ENCODE results near the gene FNTB. TPM values are rescaled to one million over a fixed set of nuclear protein-coding genes. Genes with fewer than 3 reads are reported as not detected.

FNTB gene
- total and polyA plus RNA-seq, 2 of the 13 experiments (the other 11 are each of a cell fraction or from before 2014, with no cell fraction given), result 23.6 to 28.5 TPM

- no peak overlapping the region for H3K9ac ChIP-seq (ENCODE audit: insufficient read depth, low read depth, low read length)
- ChIA-PET CTCF (ENCODE audit: low intra/inter-chr PET ratio, low total read pairs) (no interaction called here), POLR2A (interaction anchor here (3.6 kb wide), 1 partner anchor 8 kb away, joined by 9 read pairs; the partner anchor contains the start of gene FNTB)
- 96% methylated on average over 2 of the region's 2 CpGs for WGBS (ENCODE audit: low lambda C conversion rate)
- peaks cover 62% of the 10 kb centered on the region for H3K4me1 ChIP-seq (ENCODE audit: insufficient read depth, low read length)
- peaks cover 0 to 3% of the 10 kb centered on the region in 2 experiments; a peak in 2 of 5 replicates for H3K36me3 ChIP-seq (replicated peaks in 1 of 2; ENCODE audit: control insufficient read depth in 1 of 2, insufficient read depth in 2 of 2, low read length in 2 of 2)
- no peaks in the 10 kb centered on the region for H4K20me1 ChIP-seq (ENCODE audit: insufficient read depth, low read length)
- peaks cover 68% of the 10 kb centered on the region for H3K79me2 ChIP-seq (ENCODE audit: insufficient read depth, low read length)
- no peak overlapping the region for H3K4me2 ChIP-seq (ENCODE audit: low read depth, low read length)
- TF ChIP-seq ZNF576 (CRISPR knock-in tag; IDR thresholded peaks at IDR 0.05), result no peak
- intact Hi-C loops (cut with micrococcal nuclease; ENCODE audit: unreplicated experiment) (no loop called here), in situ Hi-C loops (cut with HindIII; ENCODE audit: extremely low pct_ligation_motif_present, low pct_unique_long_range_greater_than_20kb) (no loop called here)
- no TSS peak for BruUV-seq (replicated peaks)
- DNase-seq (ENCODE audit: low spot score), result no peak
- H3K27ac ChIP-seq (ENCODE audit: extremely low read length, insufficient read depth, low read length), result no peak overlapping the region
- no peaks in the 10 kb centered on the region for H3K9me3 ChIP-seq (ENCODE audit: low read length)
- H3K4me3 ChIP-seq (replicated peaks in 1 of 3; ENCODE audit: insufficient read depth in 1 of 3, low read depth in 2 of 3, low read length in 3 of 3), result no peak overlapping the region
- no peak overlapping the region for H2AFZ ChIP-seq (ENCODE audit: low read length)
- H3K27me3 ChIP-seq (ENCODE audit: control insufficient read depth in 1 of 2, insufficient read depth in 2 of 2, low read length in 2 of 2), result no peaks in the 10 kb centered on the region
- FAIRE-seq, result no peak
- no peak for ATAC-seq
Measured at GRCh38 chr14:64994540-64994939, 7.8 kb downstream of the FNTB start.

GRCh38 chr14:64995291-64995690, 8.6 kb downstream of the FNTB start:
- no peak overlapping the region for H2AFZ ChIP-seq (ENCODE audit: low read length)
- BruUV-seq (replicated peaks), result no TSS peak
- no peaks in the 10 kb centered on the region for H3K27me3 ChIP-seq (ENCODE audit: control insufficient read depth in 1 of 2, insufficient read depth in 2 of 2, low read length in 2 of 2)
- H3K79me2 ChIP-seq (ENCODE audit: insufficient read depth, low read length), result peaks cover 67% of the 10 kb centered on the region
- TF ChIP-seq ZFP36L2 (CRISPR knock-in tag; IDR thresholded peaks at IDR 0.05) (no peak), MYC (CRISPR knock-in tag; IDR thresholded peaks at IDR 0.05; ENCODE audit: borderline replicate concordance) (no peak), ZNF629 (CRISPR knock-in tag; conservative IDR thresholded peaks at IDR 0.05) (no peak), ZNF503 (CRISPR knock-in tag; IDR thresholded peaks at IDR 0.05) (no peak), GATAD2A (CRISPR knock-in tag; IDR thresholded peaks at IDR 0.05) (no peak), HMG20A (CRISPR knock-in tag; IDR thresholded peaks at IDR 0.05; ENCODE audit: borderline replicate concordance) (no peak)
- FAIRE-seq, result no peak
- 95% methylated on average over 3 of the region's 3 CpGs for WGBS (ENCODE audit: low lambda C conversion rate)
- no peak overlapping the region for H3K9ac ChIP-seq (ENCODE audit: insufficient read depth, low read depth, low read length)
- POLR2A ChIA-PET, result interaction anchor here (3.6 kb wide), 1 partner anchor 8 kb away, joined by 9 read pairs; the partner anchor contains the start of gene FNTB
- DNase-seq (ENCODE audit: low spot score), result no peak
- H3K4me1 ChIP-seq (ENCODE audit: insufficient read depth, low read length), result peaks cover 56% of the 10 kb centered on the region
- H3K27ac ChIP-seq (ENCODE audit: extremely low read length, insufficient read depth, low read length), result no peak overlapping the region
- in situ Hi-C loops (cut with HindIII; ENCODE audit: extremely low pct_ligation_motif_present, low pct_unique_long_range_greater_than_20kb), result no loop called here
- intact Hi-C loops (cut with micrococcal nuclease; ENCODE audit: unreplicated experiment), result no loop called here
- peaks cover 0 to 3% of the 10 kb centered on the region in 2 experiments; a peak in 1 of 5 replicates for H3K36me3 ChIP-seq (replicated peaks in 1 of 2; ENCODE audit: control insufficient read depth in 1 of 2, insufficient read depth in 2 of 2, low read length in 2 of 2)
- H3K4me2 ChIP-seq (ENCODE audit: low read depth, low read length), result no peak overlapping the region
- H3K4me3 ChIP-seq (replicated peaks in 1 of 3; ENCODE audit: insufficient read depth in 1 of 3, low read depth in 2 of 3, low read length in 3 of 3), result no peak overlapping the region
- H3K9me3 ChIP-seq (ENCODE audit: low read length), result no peaks in the 10 kb centered on the region
- no peaks in the 10 kb centered on the region for H4K20me1 ChIP-seq (ENCODE audit: insufficient read depth, low read length)
- CTCF ChIA-PET (ENCODE audit: low intra/inter-chr PET ratio, low total read pairs), result no interaction called here
- ATAC-seq, result no peak
